Endothelial cell of umbilical vein (primary cell): ENCODE data around the gene NFX1. TPM values are rescaled to one million over a fixed set of nuclear protein-coding genes. Genes with fewer than 3 reads are reported as not detected.

ENCODE experiments used
- BruUV-seq: library from RNA; stranded (reverse); fragments of 400-500 nt; replicated peaks from 2 replicates; lab custom pipeline; 2021; lab: Mats Ljungman, UMichigan
- CTCF ChIA-PET: fragments of 300-600, 350-600 bp; sonication (Branson Sonifier 250); formaldehyde crosslinking; loops from one replicate; lab custom pipeline; 2021; ENCODE audit warnings: antibody characterized with exemption, inconsistent platforms; lab: Charles Lee
- POLR2A ChIA-PET: fragments of 300-600, 350-600 bp; sonication (Branson Sonifier 250); formaldehyde crosslinking; loops from one replicate; lab custom pipeline; 2021; ENCODE audit warnings: antibody characterized with exemption, inconsistent platforms; lab: Charles Lee
- DNase-seq: peaks from one replicate; pipeline ENCODE4 v3.0.0-alpha.2; 2011; ENCODE audit warnings: low read depth, low spot score
- FAIRE-seq: peaks from 2 replicates; lab custom pipeline; 2011; peaks lifted over from hg19 to GRCh38; lab: Jason Lieb, UNC
- H2AFZ ChIP-seq: 2 replicates; pipeline ENCODE4 v1.6.0; 2012; ENCODE audit warnings: low read depth, low read length, control low read depth, inconsistent platforms
- H3K27ac ChIP-seq: 2 replicates; pipeline ENCODE4 v1.5.1; 2011; ENCODE audit warnings: low read depth, mild to moderate bottlenecking, control low read depth, low read length, moderate library complexity; ENCODE audit not compliant: insufficient read depth
- H3K27me3 ChIP-seq, 2 experiments: 2 replicates each; pipeline versions ENCODE4 v1.6.0 to v1.6.1; 2011; ENCODE audit warnings: low read length in 2 of 2, mixed read lengths in 1 of 2; ENCODE audit not compliant: control insufficient read depth in 2 of 2, insufficient read depth in 2 of 2
- H3K36me3 ChIP-seq, 2 experiments: 2 replicates in 1 of 2; 3 replicates in 1 of 2; pipeline ENCODE4 v1.5.1; 2011; ENCODE audit warnings: low read length in 2 of 2, mild to moderate bottlenecking in 1 of 2, moderate library complexity in 1 of 2; ENCODE audit not compliant: control insufficient read depth in 2 of 2, insufficient read depth in 2 of 2; ENCODE audit errors: extremely low read depth in 1 of 2
- H3K4me1 ChIP-seq: 3 replicates; pipeline ENCODE4 v1.5.1; 2011; ENCODE audit warnings: mild to moderate bottlenecking, low read length; ENCODE audit not compliant: control insufficient read depth, insufficient read depth; ENCODE audit errors: extremely low read depth
- H3K4me2 ChIP-seq: 2 replicates; pipeline ENCODE4 v1.6.1; 2011; ENCODE audit warnings: low read length, control low read depth, mixed read lengths; ENCODE audit not compliant: insufficient read depth
- H3K4me3 ChIP-seq, 3 experiments: fragments of 200-600 bp in 1 of 3; sonication (generic), shearing (Covaris generic) in 1 of 3; replicated peaks in 1 of 3; 2 replicates each; pipeline ENCODE4 v1.5.1; 2011 to 2016; ENCODE audit warnings: control low read depth in 3 of 3, low read length in 3 of 3, mild to moderate bottlenecking in 2 of 3, inconsistent platforms in 1 of 3, low read depth in 1 of 3, moderate library complexity in 1 of 3; ENCODE audit not compliant: insufficient read depth in 1 of 3
- H3K79me2 ChIP-seq: 2 replicates; pipeline ENCODE4 v1.6.0; 2012; ENCODE audit warnings: low read length, inconsistent platforms; ENCODE audit not compliant: control insufficient read depth, insufficient read depth
- H3K9ac ChIP-seq: replicated peaks from 2 replicates; pipeline ENCODE3; 2011; ENCODE audit warnings: low read length, control low read depth; ENCODE audit not compliant: insufficient read depth; ENCODE audit errors: extremely low read depth
- H3K9me1 ChIP-seq: replicated peaks from 3 replicates; pipeline ENCODE4 v1.6.0; 2011; ENCODE audit warnings: mild to moderate bottlenecking, low read length; ENCODE audit not compliant: control insufficient read depth, insufficient read depth; ENCODE audit errors: extremely low read depth
- H3K9me3 ChIP-seq: replicated peaks from 2 replicates; pipeline ENCODE4 v1.5.1; 2012; ENCODE audit warnings: low read length, inconsistent platforms; ENCODE audit not compliant: control insufficient read depth, insufficient read depth
- H4K20me1 ChIP-seq: replicated peaks from 2 replicates; pipeline ENCODE3; 2011; ENCODE audit warnings: mild to moderate bottlenecking, low read length; ENCODE audit not compliant: control insufficient read depth, insufficient read depth; ENCODE audit errors: extremely low read depth
- CTCF ChIP-seq, 2 donors: IDR thresholded peaks; 1 replicate in 1 of 2; 2 replicates in 1 of 2; pipeline ENCODE4 v1.5.1; 2011; ENCODE audit warnings: low read length in 2 of 2, mild to moderate bottlenecking in 2 of 2, moderate library complexity in 2 of 2, control low read depth in 1 of 2, inconsistent platforms in 1 of 2, low read depth in 1 of 2; ENCODE audit not compliant: insufficient read depth in 1 of 2; ENCODE audit errors: extremely low read depth in 1 of 2
- EZH2 ChIP-seq: IDR thresholded peaks from 2 replicates; pipeline ENCODE4 v1.6.1; 2012; ENCODE audit warnings: borderline replicate concordance, low read depth, mild to moderate bottlenecking, moderate library complexity, low read length, inconsistent platforms; ENCODE audit not compliant: severe bottlenecking
- FOS ChIP-seq: IDR thresholded peaks from 2 replicates; pipeline ENCODE4 v1.6.1; 2011; ENCODE audit warnings: mild to moderate bottlenecking, low read length, moderate library complexity, borderline replicate concordance; ENCODE audit not compliant: insufficient read depth
- GATA2 ChIP-seq: IDR thresholded peaks from 2 replicates; pipeline ENCODE4 v1.7.0; 2011; ENCODE audit warnings: low read depth, mild to moderate bottlenecking, moderate library complexity, mixed read lengths, low read length; ENCODE audit not compliant: insufficient read length, insufficient read depth
- JUN ChIP-seq: IDR thresholded peaks from 2 replicates; pipeline ENCODE4 v1.6.1; 2011; ENCODE audit warnings: borderline replicate concordance, low read depth; ENCODE audit not compliant: insufficient read length, insufficient read depth
- MAX ChIP-seq: IDR thresholded peaks from 2 replicates; pipeline ENCODE4 v1.6.1; 2011; ENCODE audit not compliant: insufficient read depth, insufficient read length
- MYC ChIP-seq: IDR thresholded peaks from one replicate; pipeline ENCODE4 v1.6.1; 2011; ENCODE audit warnings: mild to moderate bottlenecking, low read depth, low read length
- POLR2A ChIP-seq: IDR thresholded peaks from 2 replicates; pipeline ENCODE4 v1.6.1; 2012; ENCODE audit warnings: low read depth, mild to moderate bottlenecking, control low read depth, low read length
- POLR2AphosphoS5 ChIP-seq: IDR thresholded peaks from 2 replicates; pipeline ENCODE4 v1.6.1; 2012; ENCODE audit warnings: low read depth, mild to moderate bottlenecking, control low read depth, low read length, moderate library complexity; ENCODE audit not compliant: insufficient read depth
- dilution Hi-C: fragments of 300-500 bp; cut with MboI; formaldehyde crosslinking; loops from one replicate; pipeline ENCODE4 v1.15.0; 2019; ENCODE audit warnings: low sequenced_read_pairs; ENCODE audit not compliant: extremely low pct_ligation_motif_present
- intact Hi-C: fragments of 100-400 bp; cut with micrococcal nuclease; formaldehyde crosslinking; loops from one replicate; pipeline ENCODE4 v1.10.0; 2022
- polyA plus RNA-seq, 4 experiments: library from polyadenylated mRNA; depleted of rRNA in 3 of 4; stranded (reverse) in 3 of 4; unstranded in 1 of 4; fragments of >200 nt; gene quantifications; 2 replicates each; pipeline versions ENCODE4 v1.2.1 to v1.2.3, GENCODE V29; 2011 to 2012; ENCODE audit warnings: missing spikeins in 1 of 4
- total RNA-seq: library from RNA; stranded (reverse); gene quantifications from 2 replicates; pipeline ENCODE4 v1.2.3, GENCODE V29; 2021

Gene NFX1
- total and polyA plus RNA-seq, 2 donors (not counting 3 experiments of a cell fraction or from before 2014, with no cell fraction given), result 19.3 to 21.7 TPM

GRCh38 chr9:33254211-33254610 is 36.1 kb upstream of the NFX1 start:
- peaks cover 33 to 36% of the 10 kb centered on the region in 2 experiments for H3K36me3 ChIP-seq
- no peaks in the 10 kb centered on the region for H3K9me1 ChIP-seq
- H3K9me3 ChIP-seq, result no peaks in the 10 kb centered on the region
- H3K4me3 ChIP-seq, result no peak overlapping the region
- H3K4me2 ChIP-seq, result no peak overlapping the region
- no peaks in the 10 kb centered on the region for H3K79me2 ChIP-seq
- H3K4me1 ChIP-seq, result no peaks in the 10 kb centered on the region
- POLR2A ChIA-PET, result interaction anchor here (0.6 to 0.7 kb wide), 2 partner anchors 21 to 266 kb away, joined by 4 to 8 read pairs; no protein-coding TSS in a partner anchor
- TF ChIP-seq POLR2A, result no peak
- TF ChIP-seq FOS, result no peak
- no peak for TF ChIP-seq GATA2
- H4K20me1 ChIP-seq, result no peaks in the 10 kb centered on the region
- no peak overlapping the region for H2AFZ ChIP-seq
- no peaks in the 10 kb centered on the region for H3K27me3 ChIP-seq
- H3K27ac ChIP-seq, result no peak overlapping the region
- no TSS peak for BruUV-seq
- dilution Hi-C loops, result no loop called here
- FAIRE-seq (no peak), DNase-seq (no peak)
- H3K9ac ChIP-seq, result no peak overlapping the region
- intact Hi-C loops, result no loop called here
- CTCF ChIA-PET, result interaction anchor here (1.1 to 1.7 kb wide), 2 partner anchors 10 to 193 kb away, joined by 5 to 6 read pairs; partner anchors contain the start of genes BAG1 and CHMP5

- dilution Hi-C loops (no loop called here), intact Hi-C loops (no loop called here)
- BruUV-seq, result no TSS peak
- no peak overlapping the region for H3K4me2 ChIP-seq
- FAIRE-seq (no peak), DNase-seq (no peak)
- H4K20me1 ChIP-seq, result no peaks in the 10 kb centered on the region
- no peak overlapping the region for H3K9ac ChIP-seq
- H3K9me1 ChIP-seq, result no peaks in the 10 kb centered on the region
- ChIA-PET POLR2A (no interaction called here), CTCF (no interaction called here)
- H3K4me1 ChIP-seq, result no peaks in the 10 kb centered on the region
- no peaks in the 10 kb centered on the region for H3K79me2 ChIP-seq
- no peaks in the 10 kb centered on the region for H3K9me3 ChIP-seq
- no peak overlapping the region for H2AFZ ChIP-seq
- H3K36me3 ChIP-seq, result peaks cover 41 to 44% of the 10 kb centered on the region in 2 experiments
- H3K27me3 ChIP-seq, result no peaks in the 10 kb centered on the region
- TF ChIP-seq MYC (no peak), FOS (no peak), MAX (no peak), CTCF (IDR thresholded peaks at IDR 0.05; ENCODE audit: extremely low read depth in 1 of 2, insufficient read depth in 1 of 2, low read depth in 1 of 2, low read length in 2 of 2) (no peak), GATA2 (no peak), EZH2 (no peak), POLR2A (no peak), POLR2AphosphoS5 (no peak), JUN (no peak)
- H3K27ac ChIP-seq, result no peak overlapping the region
- H3K4me3 ChIP-seq, result no peak overlapping the region
Observed at GRCh38 chr9:33255014-33255413, 35.3 kb upstream of the NFX1 start.
